ENCODE measurements around the gene C1QA.

C1QA gene

GRCh38 chr1:22641247-22641646, 4.8 kb downstream of the C1QA start:
- H3K27me3 ChIP-seq: peaks cover 0 to 76% of the 10 kb centered on the region in 2 donors
- no peak overlapping the region for H3K27ac ChIP-seq
- H3K9me3 ChIP-seq: no peaks in the 10 kb centered on the region
- no peak for DNase-seq
- H3K4me3 ChIP-seq: no peak overlapping the region
- H3K4me1 ChIP-seq: peaks cover 0 to 7% (median 2%) of the 10 kb centered on the region in 4 donors
- TF ChIP-seq CTCF (IDR thresholded peaks at IDR 0.05): no peak
- H3K36me3 ChIP-seq: no peaks in the 10 kb centered on the region
- intact Hi-C loops (cut with DNase I; ENCODE audit: low total_unique reads): loop anchor here (10.0 kb wide), 1 partner anchor 106 kb away; no protein-coding TSS in a partner anchor

GRCh38 chr1:22641906-22642636, 5.6 kb downstream of the C1QA start:
- Histone ChIP-seq H3K4me1 (peaks cover 0 to 7% (median 2%) of the 10 kb centered on the region in 4 donors), H3K27me3 (peaks cover 0 to 72% of the 10 kb centered on the region in 2 donors), H3K4me3 (no peak overlapping the region), H3K27ac (no peak overlapping the region), H3K9me3 (no peaks in the 10 kb centered on the region), H3K36me3 (no peaks in the 10 kb centered on the region)
- DNase-seq: peak; percentile 79 to 87
- TF ChIP-seq CTCF (IDR thresholded peaks at IDR 0.05): peak; percentile 96
- intact Hi-C loops (cut with DNase I; ENCODE audit: low total_unique reads): loop anchor here (2.0 to 10.0 kb wide), 2 partner anchors 107 to 221 kb away; no protein-coding TSS in a partner anchor

GRCh38 chr1:22643381-22643780, 7.0 kb downstream of the C1QA start, which contains the start of gene C1QC:
Gene C1QC, plus strand, starts transcription at chr1:22643633. Its CDS starts 391 bp downstream, at chr1:22644024.
- TF ChIP-seq CTCF (IDR thresholded peaks at IDR 0.05): no peak
- intact Hi-C loops (cut with DNase I; ENCODE audit: low total_unique reads): loop anchor here (2.0 to 10.0 kb wide), 2 partner anchors 109 to 223 kb away; no protein-coding TSS in a partner anchor
- H3K9me3 ChIP-seq: no peaks in the 10 kb centered on the region
- H3K27me3 ChIP-seq: peaks cover 0 to 61% of the 10 kb centered on the region in 2 donors
- DNase-seq: peak; percentile 68 to 78
- no peak within 1 kb of the TSS for H3K27ac ChIP-seq
- peaks cover 0 to 7% (median 2%) of the 10 kb centered on the region in 4 donors for H3K4me1 ChIP-seq
- H3K36me3 ChIP-seq: no peaks in the 10 kb centered on the region
- peak within 1 kb of the TSS; percentile 35 to 41 for H3K4me3 ChIP-seq

GRCh38 chr1:22643928-22644327, 7.5 kb downstream of the C1QA start:
- no peak for DNase-seq
- H3K4me3 ChIP-seq: peak overlapping the region; percentile 35 to 41
- H3K4me1 ChIP-seq: peaks cover 0 to 7% (median 2%) of the 10 kb centered on the region in 4 donors
- H3K27ac ChIP-seq: no peak overlapping the region
- no peak for TF ChIP-seq CTCF (IDR thresholded peaks at IDR 0.05)
- intact Hi-C loops (cut with DNase I; ENCODE audit: low total_unique reads): loop anchor here (2.0 to 10.0 kb wide), 2 partner anchors 109 to 223 kb away; no protein-coding TSS in a partner anchor
- H3K9me3 ChIP-seq: no peaks in the 10 kb centered on the region
- no peaks in the 10 kb centered on the region for H3K36me3 ChIP-seq
- H3K27me3 ChIP-seq: peaks cover 0 to 59% of the 10 kb centered on the region in 2 donors

- TF ChIP-seq CTCF (IDR thresholded peaks at IDR 0.05): no peak
- peaks cover 0 to 7% (median 2%) of the 10 kb centered on the region in 4 donors for H3K4me1 ChIP-seq
- H3K9me3 ChIP-seq: no peaks in the 10 kb centered on the region
- H3K27me3 ChIP-seq: peaks cover 0 to 53% of the 10 kb centered on the region in 2 donors
- H3K27ac ChIP-seq: no peak overlapping the region
- peak in 1 of 2 donors; percentile 46 for DNase-seq
- no peaks in the 10 kb centered on the region for H3K36me3 ChIP-seq
- intact Hi-C loops (cut with DNase I; ENCODE audit: low total_unique reads): loop anchor here (10.0 kb wide), 1 partner anchor 111 kb away; no protein-coding TSS in a partner anchor
- no peak overlapping the region for H3K4me3 ChIP-seq
Observed at GRCh38 chr1:22645931-22646330, 9.5 kb downstream of the C1QA start.
